Endothelial cell of umbilical vein (primary cell): ENCODE results near the gene FXYD7. TPM values are rescaled to one million over a fixed set of nuclear protein-coding genes. Genes with fewer than 3 reads are reported as not detected.

ENCODE experiments used
- BruUV-seq: library from RNA; stranded (reverse); fragments of 400-500 nt; replicated peaks from 2 replicates; lab custom pipeline; 2021; lab: Mats Ljungman, UMichigan
- CTCF ChIA-PET: fragments of 300-600, 350-600 bp; sonication (Branson Sonifier 250); formaldehyde crosslinking; loops from one replicate; lab custom pipeline; 2021; ENCODE audit warnings: antibody characterized with exemption, inconsistent platforms; lab: Charles Lee
- POLR2A ChIA-PET: fragments of 300-600, 350-600 bp; sonication (Branson Sonifier 250); formaldehyde crosslinking; loops from one replicate; lab custom pipeline; 2021; ENCODE audit warnings: antibody characterized with exemption, inconsistent platforms; lab: Charles Lee
- DNase-seq: peaks from one replicate; pipeline ENCODE4 v3.0.0-alpha.2; 2011; ENCODE audit warnings: low read depth, low spot score
- FAIRE-seq: peaks from 2 replicates; lab custom pipeline; 2011; peaks lifted over from hg19 to GRCh38; lab: Jason Lieb, UNC
- H2AFZ ChIP-seq: 2 replicates; pipeline ENCODE4 v1.6.0; 2012; ENCODE audit warnings: low read depth, low read length, control low read depth, inconsistent platforms
- H3K27ac ChIP-seq: 2 replicates; pipeline ENCODE4 v1.5.1; 2011; ENCODE audit warnings: low read depth, mild to moderate bottlenecking, control low read depth, low read length, moderate library complexity; ENCODE audit not compliant: insufficient read depth
- H3K27me3 ChIP-seq, 2 experiments: 2 replicates each; pipeline versions ENCODE4 v1.6.0 to v1.6.1; 2011; ENCODE audit warnings: low read length in 2 of 2, mixed read lengths in 1 of 2; ENCODE audit not compliant: control insufficient read depth in 2 of 2, insufficient read depth in 2 of 2
- H3K36me3 ChIP-seq, 2 experiments: 2 replicates in 1 of 2; 3 replicates in 1 of 2; pipeline ENCODE4 v1.5.1; 2011; ENCODE audit warnings: low read length in 2 of 2, mild to moderate bottlenecking in 1 of 2, moderate library complexity in 1 of 2; ENCODE audit not compliant: control insufficient read depth in 2 of 2, insufficient read depth in 2 of 2; ENCODE audit errors: extremely low read depth in 1 of 2
- H3K4me1 ChIP-seq: 3 replicates; pipeline ENCODE4 v1.5.1; 2011; ENCODE audit warnings: mild to moderate bottlenecking, low read length; ENCODE audit not compliant: control insufficient read depth, insufficient read depth; ENCODE audit errors: extremely low read depth
- H3K4me2 ChIP-seq: 2 replicates; pipeline ENCODE4 v1.6.1; 2011; ENCODE audit warnings: low read length, control low read depth, mixed read lengths; ENCODE audit not compliant: insufficient read depth
- H3K4me3 ChIP-seq, 3 experiments: fragments of 200-600 bp in 1 of 3; sonication (generic), shearing (Covaris generic) in 1 of 3; replicated peaks in 1 of 3; 2 replicates each; pipeline ENCODE4 v1.5.1; 2011 to 2016; ENCODE audit warnings: control low read depth in 3 of 3, low read length in 3 of 3, mild to moderate bottlenecking in 2 of 3, inconsistent platforms in 1 of 3, low read depth in 1 of 3, moderate library complexity in 1 of 3; ENCODE audit not compliant: insufficient read depth in 1 of 3
- H3K79me2 ChIP-seq: 2 replicates; pipeline ENCODE4 v1.6.0; 2012; ENCODE audit warnings: low read length, inconsistent platforms; ENCODE audit not compliant: control insufficient read depth, insufficient read depth
- H3K9ac ChIP-seq: replicated peaks from 2 replicates; pipeline ENCODE3; 2011; ENCODE audit warnings: low read length, control low read depth; ENCODE audit not compliant: insufficient read depth; ENCODE audit errors: extremely low read depth
- H3K9me1 ChIP-seq: replicated peaks from 3 replicates; pipeline ENCODE4 v1.6.0; 2011; ENCODE audit warnings: mild to moderate bottlenecking, low read length; ENCODE audit not compliant: control insufficient read depth, insufficient read depth; ENCODE audit errors: extremely low read depth
- H3K9me3 ChIP-seq: replicated peaks from 2 replicates; pipeline ENCODE4 v1.5.1; 2012; ENCODE audit warnings: low read length, inconsistent platforms; ENCODE audit not compliant: control insufficient read depth, insufficient read depth
- H4K20me1 ChIP-seq: replicated peaks from 2 replicates; pipeline ENCODE3; 2011; ENCODE audit warnings: mild to moderate bottlenecking, low read length; ENCODE audit not compliant: control insufficient read depth, insufficient read depth; ENCODE audit errors: extremely low read depth
- CTCF ChIP-seq, 2 donors: IDR thresholded peaks; 1 replicate in 1 of 2; 2 replicates in 1 of 2; pipeline ENCODE4 v1.5.1; 2011; ENCODE audit warnings: low read length in 2 of 2, mild to moderate bottlenecking in 2 of 2, moderate library complexity in 2 of 2, control low read depth in 1 of 2, inconsistent platforms in 1 of 2, low read depth in 1 of 2; ENCODE audit not compliant: insufficient read depth in 1 of 2; ENCODE audit errors: extremely low read depth in 1 of 2
- EZH2 ChIP-seq: IDR thresholded peaks from 2 replicates; pipeline ENCODE4 v1.6.1; 2012; ENCODE audit warnings: borderline replicate concordance, low read depth, mild to moderate bottlenecking, moderate library complexity, low read length, inconsistent platforms; ENCODE audit not compliant: severe bottlenecking
- FOS ChIP-seq: IDR thresholded peaks from 2 replicates; pipeline ENCODE4 v1.6.1; 2011; ENCODE audit warnings: mild to moderate bottlenecking, low read length, moderate library complexity, borderline replicate concordance; ENCODE audit not compliant: insufficient read depth
- GATA2 ChIP-seq: IDR thresholded peaks from 2 replicates; pipeline ENCODE4 v1.7.0; 2011; ENCODE audit warnings: low read depth, mild to moderate bottlenecking, moderate library complexity, mixed read lengths, low read length; ENCODE audit not compliant: insufficient read length, insufficient read depth
- JUN ChIP-seq: IDR thresholded peaks from 2 replicates; pipeline ENCODE4 v1.6.1; 2011; ENCODE audit warnings: borderline replicate concordance, low read depth; ENCODE audit not compliant: insufficient read length, insufficient read depth
- MAX ChIP-seq: IDR thresholded peaks from 2 replicates; pipeline ENCODE4 v1.6.1; 2011; ENCODE audit not compliant: insufficient read depth, insufficient read length
- MYC ChIP-seq: IDR thresholded peaks from one replicate; pipeline ENCODE4 v1.6.1; 2011; ENCODE audit warnings: mild to moderate bottlenecking, low read depth, low read length
- POLR2A ChIP-seq: IDR thresholded peaks from 2 replicates; pipeline ENCODE4 v1.6.1; 2012; ENCODE audit warnings: low read depth, mild to moderate bottlenecking, control low read depth, low read length
- POLR2AphosphoS5 ChIP-seq: IDR thresholded peaks from 2 replicates; pipeline ENCODE4 v1.6.1; 2012; ENCODE audit warnings: low read depth, mild to moderate bottlenecking, control low read depth, low read length, moderate library complexity; ENCODE audit not compliant: insufficient read depth
- dilution Hi-C: fragments of 300-500 bp; cut with MboI; formaldehyde crosslinking; loops from one replicate; pipeline ENCODE4 v1.15.0; 2019; ENCODE audit warnings: low sequenced_read_pairs; ENCODE audit not compliant: extremely low pct_ligation_motif_present
- intact Hi-C: fragments of 100-400 bp; cut with micrococcal nuclease; formaldehyde crosslinking; loops from one replicate; pipeline ENCODE4 v1.10.0; 2022
- polyA plus RNA-seq, 4 experiments: library from polyadenylated mRNA; depleted of rRNA in 3 of 4; stranded (reverse) in 3 of 4; unstranded in 1 of 4; fragments of >200 nt; gene quantifications; 2 replicates each; pipeline versions ENCODE4 v1.2.1 to v1.2.3, GENCODE V29; 2011 to 2012; ENCODE audit warnings: missing spikeins in 1 of 4
- total RNA-seq: library from RNA; stranded (reverse); gene quantifications from 2 replicates; pipeline ENCODE4 v1.2.3, GENCODE V29; 2021

Gene FXYD7
- total and polyA plus RNA-seq, 2 donors (not counting 3 experiments of a cell fraction or from before 2014, with no cell fraction given): not detected

DNA sequence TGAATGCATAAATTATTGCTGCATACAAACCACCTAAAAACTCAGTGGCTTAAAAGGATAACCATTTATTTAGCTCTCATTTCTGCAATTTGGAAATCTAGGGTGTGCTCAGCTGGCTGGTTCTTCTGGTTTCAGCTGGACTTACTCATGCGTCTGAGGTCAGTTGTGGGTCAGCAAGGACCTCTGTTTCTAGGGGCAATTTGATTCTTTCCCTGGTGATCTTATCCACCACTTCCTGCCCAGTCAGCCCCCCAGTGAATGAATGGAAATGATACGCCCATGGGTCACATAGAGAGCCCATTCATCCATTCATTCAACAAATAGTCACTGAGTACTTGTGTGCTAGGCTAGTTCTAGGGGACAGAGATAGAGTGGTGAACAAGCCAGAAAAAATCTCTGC, 21.4 kb downstream of the FXYD7 start:
- DNase-seq: no peak
- FAIRE-seq: no peak
- H3K4me3 ChIP-seq: no peak overlapping the region
- dilution Hi-C loops (no loop called here), intact Hi-C loops (no loop called here)
- H3K36me3 ChIP-seq: peaks cover 28 to 33% of the 10 kb centered on the region in 2 experiments
- no peaks in the 10 kb centered on the region for H3K27me3 ChIP-seq
- peaks cover 5% of the 10 kb centered on the region for H3K9me3 ChIP-seq
- H3K27ac ChIP-seq: no peak overlapping the region
- peaks cover 9% of the 10 kb centered on the region for H3K79me2 ChIP-seq
- no peak overlapping the region for H2AFZ ChIP-seq
- no TSS peak for BruUV-seq
- H3K4me2 ChIP-seq: no peak overlapping the region
- TF ChIP-seq MYC (no peak), GATA2 (peak; percentile 78), FOS (peak; percentile 78), POLR2AphosphoS5 (peak; percentile 39), POLR2A (no peak)
- H3K4me1 ChIP-seq: no peaks in the 10 kb centered on the region
- ChIA-PET CTCF (no interaction called here), POLR2A (no interaction called here)
- no peaks in the 10 kb centered on the region for H3K9me1 ChIP-seq
- H4K20me1 ChIP-seq: no peaks in the 10 kb centered on the region
- no peak overlapping the region for H3K9ac ChIP-seq

DNA sequence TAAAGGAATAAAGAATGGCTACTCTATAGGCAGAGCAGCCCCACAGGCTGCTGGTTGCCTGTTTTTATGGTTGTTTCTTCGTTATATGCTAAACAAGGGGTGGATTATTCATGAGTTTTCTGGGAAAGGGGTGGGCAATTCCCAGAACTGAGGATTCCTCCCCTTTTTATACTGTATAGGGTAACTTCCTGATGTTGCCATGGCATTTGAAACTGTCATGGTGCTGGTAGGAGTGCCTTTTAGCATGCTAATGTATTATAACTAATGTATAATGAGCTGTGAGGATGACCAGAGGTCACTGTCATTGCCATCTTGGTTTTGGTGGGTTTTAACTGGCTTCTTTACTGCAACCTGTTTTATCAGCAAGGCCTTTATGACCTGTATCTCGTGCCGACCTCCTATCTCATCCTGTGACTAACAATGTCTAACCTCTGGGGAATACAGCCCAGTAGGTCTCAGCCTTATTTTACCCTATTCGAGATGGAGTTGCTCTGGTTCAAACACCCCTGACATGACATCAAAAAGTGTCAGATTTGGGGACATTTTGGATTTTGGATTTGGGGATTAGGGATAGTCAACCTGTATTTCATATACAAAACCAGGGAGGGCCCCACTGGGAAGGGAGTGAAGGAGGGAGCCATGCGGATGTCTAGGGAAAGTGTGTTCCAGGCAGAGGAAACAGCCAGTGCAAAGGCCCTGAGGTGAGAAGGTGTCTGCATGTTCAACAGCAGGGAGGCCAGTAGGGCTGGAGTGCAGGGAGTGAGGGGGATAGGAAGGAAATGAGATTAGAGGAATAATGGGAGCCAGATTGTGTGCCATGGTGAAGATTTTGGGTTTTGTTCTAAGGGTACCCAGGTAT, 22.4 kb downstream of the FXYD7 start:
- intact Hi-C loops (no loop called here), dilution Hi-C loops (no loop called here)
- H3K4me2 ChIP-seq: no peak overlapping the region
- H3K9ac ChIP-seq: no peak overlapping the region
- no peaks in the 10 kb centered on the region for H3K9me1 ChIP-seq
- CTCF ChIA-PET: no interaction called here
- FAIRE-seq (no peak), DNase-seq (no peak)
- H3K27ac ChIP-seq: no peak overlapping the region
- H4K20me1 ChIP-seq: no peaks in the 10 kb centered on the region
- H2AFZ ChIP-seq: no peak overlapping the region
- H3K36me3 ChIP-seq: peaks cover 28 to 32% of the 10 kb centered on the region in 2 experiments
- H3K4me1 ChIP-seq: no peaks in the 10 kb centered on the region
- H3K79me2 ChIP-seq: peaks cover 9% of the 10 kb centered on the region
- BruUV-seq: no TSS peak
- H3K9me3 ChIP-seq: peaks cover 5% of the 10 kb centered on the region
- H3K27me3 ChIP-seq: no peaks in the 10 kb centered on the region
- POLR2A ChIA-PET: interaction anchor here (0.5 kb wide), 1 partner anchor 123 kb away, joined by 3 read pairs; no protein-coding TSS in a partner anchor
- TF ChIP-seq POLR2AphosphoS5 (no peak), MAX (no peak), FOS (no peak), POLR2A (no peak), JUN (no peak), MYC (no peak), CTCF (IDR thresholded peaks at IDR 0.05; ENCODE audit: extremely low read depth in 1 of 2, insufficient read depth in 1 of 2, low read depth in 1 of 2, low read length in 2 of 2) (no peak), EZH2 (no peak), GATA2 (no peak)
- no peak overlapping the region for H3K4me3 ChIP-seq
